A549 (cell line): ENCODE measurements around the gene S100A11.
A peak's percentile ranks its signal among the peaks of the same experiment; 100 is the strongest.

Experiments used
- GATA3 ChIP-seq: IDR thresholded peaks from 2 replicates; pipeline ENCODE4 v1.6.1; 2012; ENCODE audit warnings: borderline replicate concordance
- TF ChIP-seq, protein P1 (sequence below): fragments of >200 bp; sonication (Bioruptor Twin); formaldehyde crosslinking; IDR thresholded peaks from 3 replicates; pipeline ENCODE4 v1.5.1; 2016

DNA sequence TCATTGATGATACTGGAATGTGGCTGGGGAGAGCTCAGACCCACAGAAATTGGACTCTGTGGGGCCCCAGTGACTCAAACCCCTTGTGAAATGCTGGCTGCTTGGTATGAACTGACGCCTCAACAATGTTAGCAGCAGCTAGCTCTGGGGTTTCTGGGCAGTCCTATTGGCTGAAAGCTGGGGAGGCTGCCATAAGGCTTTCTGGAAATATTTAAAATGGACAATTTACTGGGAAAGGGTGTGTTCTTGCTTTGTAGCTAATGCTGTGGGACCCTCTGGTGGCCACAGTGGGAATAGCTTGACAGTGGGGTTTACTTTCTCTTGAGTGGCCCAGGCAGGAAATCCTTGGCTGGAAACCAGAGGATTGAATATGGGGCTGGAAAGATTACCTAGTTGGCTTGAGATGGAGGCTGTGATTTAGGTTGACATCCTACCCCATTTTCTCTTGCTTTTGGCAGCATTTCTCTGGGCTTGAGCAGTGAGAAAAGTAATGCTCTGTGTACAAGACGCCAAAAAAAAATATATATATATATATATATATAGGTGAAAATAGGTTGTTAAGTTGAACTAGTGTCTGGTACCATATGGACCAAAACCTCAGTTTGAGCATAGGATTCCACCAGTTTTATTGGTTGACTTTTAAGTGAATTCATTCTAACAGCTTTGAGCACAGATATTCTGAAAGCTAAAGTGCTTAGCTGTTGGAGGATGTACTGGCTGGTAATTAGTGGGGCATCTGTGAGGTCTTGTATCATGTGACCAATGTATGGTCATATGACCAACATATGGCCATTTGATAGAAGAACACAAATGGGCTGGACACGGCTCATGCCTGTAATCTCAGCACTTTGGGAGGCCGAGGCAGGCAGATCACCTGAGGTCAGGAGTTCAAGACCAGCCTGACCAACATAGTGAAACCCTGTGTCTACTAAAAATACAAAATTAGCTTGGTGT lies 34.9 kb downstream of the S100A11 start:
- TF ChIP-seq, protein P1, sequence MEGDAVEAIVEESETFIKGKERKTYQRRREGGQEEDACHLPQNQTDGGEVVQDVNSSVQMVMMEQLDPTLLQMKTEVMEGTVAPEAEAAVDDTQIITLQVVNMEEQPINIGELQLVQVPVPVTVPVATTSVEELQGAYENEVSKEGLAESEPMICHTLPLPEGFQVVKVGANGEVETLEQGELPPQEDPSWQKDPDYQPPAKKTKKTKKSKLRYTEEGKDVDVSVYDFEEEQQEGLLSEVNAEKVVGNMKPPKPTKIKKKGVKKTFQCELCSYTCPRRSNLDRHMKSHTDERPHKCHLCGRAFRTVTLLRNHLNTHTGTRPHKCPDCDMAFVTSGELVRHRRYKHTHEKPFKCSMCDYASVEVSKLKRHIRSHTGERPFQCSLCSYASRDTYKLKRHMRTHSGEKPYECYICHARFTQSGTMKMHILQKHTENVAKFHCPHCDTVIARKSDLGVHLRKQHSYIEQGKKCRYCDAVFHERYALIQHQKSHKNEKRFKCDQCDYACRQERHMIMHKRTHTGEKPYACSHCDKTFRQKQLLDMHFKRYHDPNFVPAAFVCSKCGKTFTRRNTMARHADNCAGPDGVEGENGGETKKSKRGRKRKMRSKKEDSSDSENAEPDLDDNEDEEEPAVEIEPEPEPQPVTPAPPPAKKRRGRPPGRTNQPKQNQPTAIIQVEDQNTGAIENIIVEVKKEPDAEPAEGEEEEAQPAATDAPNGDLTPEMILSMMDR: peak; percentile 95
- TF ChIP-seq GATA3: no peak
